Medulla oblongata (tissue), 1 donor: ENCODE measurements around the gene LY86.

Source experiments
- DNase-seq: peaks from one replicate; pipeline ENCODE4 v3.0.0-alpha.2; 2015; ENCODE audit errors: extremely low spot score

Gene LY86

GRCh38 chr6:6622501-6622900, 34.0 kb downstream of the LY86 start:
- no peak for DNase-seq

- no peak for DNase-seq
Measured at GRCh38 chr6:6623553-6623952, 35.0 kb downstream of the LY86 start.

GRCh38 chr6:6624269-6624990, 35.9 kb downstream of the LY86 start:
- DNase-seq = no peak

GRCh38 chr6:6626187-6626586, 37.7 kb downstream of the LY86 start:
- DNase-seq = no peak

- no peak for DNase-seq
Measured at GRCh38 chr6:6629402-6629801, 40.9 kb downstream of the LY86 start.

- no peak for DNase-seq
Measured at GRCh38 chr6:6631053-6631452, 42.5 kb downstream of the LY86 start.

GRCh38 chr6:6631534-6632276, 43.2 kb downstream of the LY86 start:
- no peak for DNase-seq

- no peak for DNase-seq
Measured at GRCh38 chr6:6633898-6634734, 45.6 kb downstream of the LY86 start.

- DNase-seq = no peak
Measured at GRCh38 chr6:6634735-6635075, 46.2 kb downstream of the LY86 start.

- DNase-seq = no peak
Measured at GRCh38 chr6:6635291-6635690, 46.8 kb downstream of the LY86 start.

- DNase-seq = no peak
Measured at GRCh38 chr6:6635869-6636268, 47.3 kb downstream of the LY86 start.

GRCh38 chr6:6639572-6639971, 51.1 kb downstream of the LY86 start:
- no peak for DNase-seq

GRCh38 chr6:6640926-6641325, 52.4 kb downstream of the LY86 start:
- no peak for DNase-seq

- DNase-seq = no peak
Measured at GRCh38 chr6:6643398-6643797, 54.9 kb downstream of the LY86 start.

GRCh38 chr6:6645261-6645917, 56.9 kb downstream of the LY86 start:
- no peak for DNase-seq

- no peak for DNase-seq
Measured at GRCh38 chr6:6646384-6646783, 57.9 kb downstream of the LY86 start.

GRCh38 chr6:6646859-6647258, 58.3 kb downstream of the LY86 start:
- no peak for DNase-seq

- no peak for DNase-seq
Measured at GRCh38 chr6:6648692-6649343, 60.3 kb downstream of the LY86 start.

- DNase-seq = no peak
Measured at GRCh38 chr6:6649824-6650349, 61.4 kb downstream of the LY86 start.

- DNase-seq = no peak
Measured at GRCh38 chr6:6650839-6651238, 62.3 kb downstream of the LY86 start.

GRCh38 chr6:6651335-6651734, 62.8 kb downstream of the LY86 start:
- no peak for DNase-seq
